HEK293 (cell line): Measurements from ENCODE around the gene SAMD4B.

ENCODE experiments used
- GLIS1 ChIP-seq: fragments of 450-650 bp; formaldehyde crosslinking; IDR thresholded peaks from 2 replicates; pipeline ENCODE4 v1.5.1; 2016; ENCODE audit warnings: missing biosample characterization, missing genetic modification characterization
- KLF16 ChIP-seq: fragments of 450-650 bp; formaldehyde crosslinking; IDR thresholded peaks from 2 replicates; pipeline ENCODE4 v1.5.1; 2017; ENCODE audit warnings: missing biosample characterization, missing genetic modification characterization
- MEIS1 ChIP-seq: sonication (generic); formaldehyde crosslinking; IDR thresholded peaks from 2 replicates; pipeline ENCODE4 v1.8.1; 2022; ENCODE audit warnings: missing genetic modification reagents, mild to moderate bottlenecking, borderline replicate concordance
- MZF1 ChIP-seq: fragments of 450-650 bp; formaldehyde crosslinking; IDR thresholded peaks from 2 replicates; pipeline ENCODE4 v1.5.1; 2017; ENCODE audit warnings: missing biosample characterization, missing genetic modification characterization, borderline replicate concordance
- OVOL3 ChIP-seq: fragments of 450-650 bp; formaldehyde crosslinking; IDR thresholded peaks from 2 replicates; pipeline ENCODE4 v1.5.1; 2016; ENCODE audit warnings: missing biosample characterization, missing genetic modification characterization
- RBAK ChIP-seq: fragments of 450-650 bp; formaldehyde crosslinking; IDR thresholded peaks from 2 replicates; pipeline ENCODE4 v1.5.1; 2016; ENCODE audit warnings: missing biosample characterization, missing genetic modification characterization
- REPIN1 ChIP-seq: fragments of 450-650 bp; formaldehyde crosslinking; IDR thresholded peaks from 2 replicates; pipeline ENCODE4 v1.5.1; 2017; ENCODE audit warnings: missing biosample characterization, missing genetic modification characterization, low read depth
- SP2 ChIP-seq: fragments of 450-650 bp; formaldehyde crosslinking; IDR thresholded peaks from 2 replicates; pipeline ENCODE4 v1.5.1; 2016; ENCODE audit warnings: missing biosample characterization, missing genetic modification characterization
- TRIM28 ChIP-seq: IDR thresholded peaks from 2 replicates; pipeline ENCODE4 v1.6.1; 2011; ENCODE audit warnings: low read length, control low read depth, borderline replicate concordance
- WT1 ChIP-seq: fragments of 450-650 bp; formaldehyde crosslinking; IDR thresholded peaks from 2 replicates; pipeline ENCODE4 v1.5.1; 2016; ENCODE audit warnings: missing biosample characterization, missing genetic modification characterization
- YY2 ChIP-seq: fragments of 450-650 bp; formaldehyde crosslinking; IDR thresholded peaks from 2 replicates; pipeline ENCODE4 v1.5.1; 2016; ENCODE audit warnings: missing biosample characterization, missing genetic modification characterization
- ZBTB1 ChIP-seq: fragments of 450-650 bp; formaldehyde crosslinking; IDR thresholded peaks from 2 replicates; pipeline ENCODE4 v1.5.1; 2016; ENCODE audit warnings: missing biosample characterization, missing genetic modification characterization
- ZFP3 ChIP-seq: fragments of 450-650 bp; formaldehyde crosslinking; IDR thresholded peaks from 2 replicates; pipeline ENCODE4 v1.5.1; 2016; ENCODE audit warnings: low read depth, missing biosample characterization, missing genetic modification characterization
- ZFP69B ChIP-seq: fragments of 450-650 bp; formaldehyde crosslinking; IDR thresholded peaks from 2 replicates; pipeline ENCODE4 v1.5.1; 2016; ENCODE audit warnings: missing biosample characterization, missing genetic modification characterization
- ZNF112 ChIP-seq: fragments of 450-650 bp; formaldehyde crosslinking; IDR thresholded peaks from 2 replicates; pipeline ENCODE4 v1.5.0; 2017; ENCODE audit warnings: missing biosample characterization, missing genetic modification characterization
- ZNF132 ChIP-seq: fragments of 450-650 bp; formaldehyde crosslinking; IDR thresholded peaks from 2 replicates; pipeline ENCODE4 v1.5.1; 2017; ENCODE audit warnings: missing biosample characterization, missing genetic modification characterization, borderline replicate concordance
- ZNF211 ChIP-seq: fragments of 450-650 bp; formaldehyde crosslinking; IDR thresholded peaks from 2 replicates; pipeline ENCODE4 v1.5.1; 2016; ENCODE audit warnings: low read depth, missing biosample characterization, missing genetic modification characterization
- ZNF23 ChIP-seq: fragments of 450-650 bp; formaldehyde crosslinking; IDR thresholded peaks from 2 replicates; pipeline ENCODE4 v1.5.1; 2016; ENCODE audit warnings: missing biosample characterization, missing genetic modification characterization, borderline replicate concordance
- ZNF292 ChIP-seq: fragments of 450-650 bp; formaldehyde crosslinking; IDR thresholded peaks from 2 replicates; pipeline ENCODE4 v1.5.1; 2016; ENCODE audit warnings: low read depth, missing biosample characterization, missing genetic modification characterization, borderline replicate concordance
- ZNF302 ChIP-seq: fragments of 450-650 bp; formaldehyde crosslinking; IDR thresholded peaks from 2 replicates; pipeline ENCODE4 v1.5.1; 2016; ENCODE audit warnings: missing biosample characterization, missing genetic modification characterization, low read depth
- ZNF366 ChIP-seq: fragments of 450-650 bp; formaldehyde crosslinking; conservative IDR thresholded peaks from 2 replicates; pipeline ENCODE4 v1.5.1; 2016; ENCODE audit warnings: missing biosample characterization, missing genetic modification characterization
- ZNF37A ChIP-seq: fragments of 450-650 bp; IDR thresholded peaks from 2 replicates; pipeline ENCODE4 v1.5.1; 2018; ENCODE audit warnings: missing biosample characterization, missing genetic modification characterization
- ZNF416 ChIP-seq: fragments of 450-650 bp; formaldehyde crosslinking; IDR thresholded peaks from 2 replicates; pipeline ENCODE4 v1.5.1; 2016; ENCODE audit warnings: missing biosample characterization, missing genetic modification characterization
- ZNF558 ChIP-seq: fragments of 450-650 bp; formaldehyde crosslinking; IDR thresholded peaks from 2 replicates; pipeline ENCODE4 v1.5.1; 2016; ENCODE audit warnings: missing biosample characterization, missing genetic modification characterization
- ZNF624 ChIP-seq: fragments of 450-650 bp; formaldehyde crosslinking; IDR thresholded peaks from 2 replicates; pipeline ENCODE4 v1.5.1; 2017; ENCODE audit warnings: missing biosample characterization, missing genetic modification characterization
- ZNF660 ChIP-seq: fragments of 450-650 bp; IDR thresholded peaks from 2 replicates; pipeline ENCODE4 v1.5.1; 2018; ENCODE audit warnings: missing biosample characterization, mild to moderate bottlenecking, missing genetic modification characterization
- ZNF664 ChIP-seq: fragments of 450-650 bp; formaldehyde crosslinking; IDR thresholded peaks from 2 replicates; pipeline ENCODE4 v1.5.1; 2016; ENCODE audit warnings: missing biosample characterization, missing genetic modification characterization
- ZNF747 ChIP-seq: fragments of 450-650 bp; formaldehyde crosslinking; IDR thresholded peaks from 2 replicates; pipeline ENCODE4 v1.5.1; 2016; ENCODE audit warnings: missing biosample characterization, missing genetic modification characterization
- ZNF843 ChIP-seq: fragments of 450-650 bp; formaldehyde crosslinking; IDR thresholded peaks from 2 replicates; pipeline ENCODE4 v1.5.1; 2016; ENCODE audit warnings: missing biosample characterization, missing genetic modification characterization
- ZSCAN16 ChIP-seq: fragments of 450-650 bp; formaldehyde crosslinking; IDR thresholded peaks from 2 replicates; pipeline ENCODE4 v1.5.1; 2016; ENCODE audit warnings: missing biosample characterization, missing genetic modification characterization
- ZSCAN23 ChIP-seq: fragments of 450-650 bp; formaldehyde crosslinking; IDR thresholded peaks from 2 replicates; pipeline ENCODE4 v1.5.1; 2016; ENCODE audit warnings: missing biosample characterization, missing genetic modification characterization
- TF ChIP-seq, protein P1 (sequence below): fragments of 450-650 bp; formaldehyde crosslinking; IDR thresholded peaks from 2 replicates; pipeline ENCODE4 v1.5.1; 2016; ENCODE audit warnings: missing biosample characterization, missing genetic modification characterization
- TF ChIP-seq, protein P2 (sequence below): fragments of 450-650 bp; formaldehyde crosslinking; IDR thresholded peaks from 2 replicates; pipeline ENCODE4 v1.5.1; 2016; ENCODE audit warnings: missing biosample characterization, missing genetic modification characterization
- TF ChIP-seq, protein P3 (sequence below): IDR thresholded peaks from 2 replicates; pipeline ENCODE4 v1.6.1; 2011; ENCODE audit warnings: mild to moderate bottlenecking, low read depth, low read length, borderline replicate concordance
- TF ChIP-seq, protein P4 (sequence below): fragments of 450-650 bp; formaldehyde crosslinking; IDR thresholded peaks from 2 replicates; pipeline ENCODE4 v1.5.1; 2016; ENCODE audit warnings: missing biosample characterization, missing genetic modification characterization
- TF ChIP-seq, protein P5 (sequence below): fragments of 450-650 bp; formaldehyde crosslinking; IDR thresholded peaks from 2 replicates; pipeline ENCODE4 v1.5.1; 2016; ENCODE audit warnings: missing biosample characterization, missing genetic modification characterization

SAMD4B gene

DNA sequence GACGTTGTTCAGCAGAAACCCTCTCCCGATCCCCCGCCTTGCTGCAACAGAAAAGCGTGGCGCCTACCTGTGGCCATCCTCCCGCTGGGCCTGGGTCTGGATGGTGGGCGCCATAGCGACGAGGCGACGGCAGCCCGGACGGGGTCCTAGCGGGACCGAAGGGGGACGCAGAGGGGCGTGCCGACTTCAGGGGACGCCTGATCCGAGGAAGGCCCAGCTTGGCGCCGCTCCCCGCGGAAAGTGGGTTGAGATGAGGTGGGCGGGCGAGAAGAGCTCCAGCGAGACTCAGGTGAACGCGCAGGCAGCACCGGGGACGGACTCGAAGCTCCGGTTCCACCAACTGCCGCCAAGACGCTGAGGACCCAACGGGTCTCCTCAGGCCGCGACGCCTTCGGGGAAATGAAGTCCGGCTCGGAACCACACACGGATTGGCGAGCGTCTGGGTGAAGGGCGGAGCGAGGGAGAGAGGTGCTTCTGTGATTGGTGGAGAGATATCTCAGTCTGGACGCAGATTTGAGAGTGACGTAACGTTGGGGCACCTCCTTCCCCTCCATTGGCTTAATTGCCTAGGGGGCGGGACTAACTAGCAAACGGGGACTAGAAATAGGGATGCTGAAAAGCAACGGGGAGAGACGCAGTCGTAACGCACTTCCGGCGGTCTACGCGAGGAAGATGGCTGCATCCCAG is 48.7 kb downstream of the SAMD4B start, which contains the start of the genes MED29 and PAF1 (continued):
- TF ChIP-seq, protein P1, sequence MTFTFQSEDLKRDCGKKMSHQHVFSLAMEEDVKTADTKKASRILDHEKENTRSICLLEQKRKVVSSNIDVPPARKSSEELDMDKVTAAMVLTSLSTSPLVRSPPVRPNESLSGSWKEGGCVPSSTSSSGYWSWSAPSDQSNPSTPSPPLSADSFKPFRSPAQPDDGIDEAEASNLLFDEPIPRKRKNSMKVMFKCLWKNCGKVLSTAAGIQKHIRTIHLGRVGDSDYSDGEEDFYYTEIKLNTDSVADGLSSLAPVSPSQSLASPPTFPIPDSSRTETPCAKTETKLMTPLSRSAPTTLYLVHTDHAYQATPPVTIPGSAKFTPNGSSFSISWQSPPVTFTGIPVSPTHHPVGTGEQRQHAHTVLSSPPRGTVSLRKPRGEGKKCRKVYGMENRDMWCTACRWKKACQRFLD (tag by site-specific recombination), result no peak
- TF ChIP-seq ZNF112 (tag by site-specific recombination) (no peak), ZNF37A (tag by site-specific recombination) (no peak), ZBTB1 (no peak), WT1 (peak; percentile 50; the same call in 1 of the 2 replicates), REPIN1 (tag by site-specific recombination) (peak; percentile 92), ZNF23 (no peak), ZNF660 (tag by site-specific recombination) (peak; percentile 97), ZNF416 (no peak), MZF1 (tag by site-specific recombination) (peak; percentile 91), YY2 (tag by site-specific recombination) (peak; percentile 100), ZNF302 (tag by site-specific recombination) (no peak), ZFP3 (tag by site-specific recombination) (no peak), RBAK (tag by site-specific recombination) (0 out of 2 replicates have a peak, but pooled peaks have one; percentile 17), OVOL3 (tag by site-specific recombination) (peak; percentile 90), ZSCAN16 (tag by site-specific recombination) (no peak; the same call in 1 of the 2 replicates), GLIS1 (tag by site-specific recombination) (peak; percentile 89), ZNF132 (tag by site-specific recombination) (no peak), ZNF843 (tag by site-specific recombination) (peak; percentile 89), ZNF292 (tag by site-specific recombination) (no peak), ZNF558 (tag by site-specific recombination) (no peak; the same call in 1 of the 2 replicates), ZFP69B (tag by site-specific recombination) (peak; percentile 92), TRIM28 (no peak), ZNF211 (tag by site-specific recombination) (no peak), MEIS1 (CRISPR knock-in tag) (no peak), ZNF664 (tag by site-specific recombination) (0 out of 2 replicates have a peak, but pooled peaks have one; percentile 27), ZNF624 (tag by site-specific recombination) (no peak), ZNF747 (tag by site-specific recombination) (no peak), SP2 (tag by site-specific recombination) (peak; percentile 100), KLF16 (tag by site-specific recombination) (peak; percentile 98), ZNF366 (peak; percentile 84), ZSCAN23 (tag by site-specific recombination) (peak; percentile 94)
- TF ChIP-seq, protein P2, sequence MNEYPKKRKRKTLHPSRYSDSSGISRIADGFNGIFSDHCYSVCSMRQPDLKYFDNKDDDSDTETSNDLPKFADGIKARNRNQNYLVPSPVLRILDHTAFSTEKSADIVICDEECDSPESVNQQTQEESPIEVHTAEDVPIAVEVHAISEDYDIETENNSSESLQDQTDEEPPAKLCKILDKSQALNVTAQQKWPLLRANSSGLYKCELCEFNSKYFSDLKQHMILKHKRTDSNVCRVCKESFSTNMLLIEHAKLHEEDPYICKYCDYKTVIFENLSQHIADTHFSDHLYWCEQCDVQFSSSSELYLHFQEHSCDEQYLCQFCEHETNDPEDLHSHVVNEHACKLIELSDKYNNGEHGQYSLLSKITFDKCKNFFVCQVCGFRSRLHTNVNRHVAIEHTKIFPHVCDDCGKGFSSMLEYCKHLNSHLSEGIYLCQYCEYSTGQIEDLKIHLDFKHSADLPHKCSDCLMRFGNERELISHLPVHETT (tag by site-specific recombination), result peak; percentile 83
- TF ChIP-seq, protein P3, sequence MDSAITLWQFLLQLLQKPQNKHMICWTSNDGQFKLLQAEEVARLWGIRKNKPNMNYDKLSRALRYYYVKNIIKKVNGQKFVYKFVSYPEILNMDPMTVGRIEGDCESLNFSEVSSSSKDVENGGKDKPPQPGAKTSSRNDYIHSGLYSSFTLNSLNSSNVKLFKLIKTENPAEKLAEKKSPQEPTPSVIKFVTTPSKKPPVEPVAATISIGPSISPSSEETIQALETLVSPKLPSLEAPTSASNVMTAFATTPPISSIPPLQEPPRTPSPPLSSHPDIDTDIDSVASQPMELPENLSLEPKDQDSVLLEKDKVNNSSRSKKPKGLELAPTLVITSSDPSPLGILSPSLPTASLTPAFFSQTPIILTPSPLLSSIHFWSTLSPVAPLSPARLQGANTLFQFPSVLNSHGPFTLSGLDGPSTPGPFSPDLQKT, result no peak
- TF ChIP-seq, protein P4, sequence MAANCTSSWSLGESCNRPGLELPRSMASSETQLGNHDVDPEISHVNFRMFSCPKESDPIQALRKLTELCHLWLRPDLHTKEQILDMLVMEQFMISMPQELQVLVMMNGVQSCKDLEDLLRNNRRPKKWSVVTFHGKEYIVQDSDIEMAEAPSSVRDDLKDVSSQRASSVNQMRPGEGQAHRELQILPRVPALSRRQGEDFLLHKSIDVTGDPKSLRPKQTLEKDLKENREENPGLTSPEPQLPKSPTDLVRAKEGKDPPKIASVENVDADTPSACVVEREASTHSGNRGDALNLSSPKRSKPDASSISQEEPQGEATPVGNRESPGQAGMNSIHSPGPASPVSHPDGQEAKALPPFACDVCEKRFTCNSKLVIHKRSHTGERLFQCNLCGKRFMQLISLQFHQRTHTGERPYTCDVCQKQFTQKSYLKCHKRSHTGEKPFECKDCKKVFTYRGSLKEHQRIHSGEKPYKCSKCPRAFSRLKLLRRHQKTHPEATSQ (tag by site-specific recombination), result peak; percentile 98
- TF ChIP-seq, protein P5, sequence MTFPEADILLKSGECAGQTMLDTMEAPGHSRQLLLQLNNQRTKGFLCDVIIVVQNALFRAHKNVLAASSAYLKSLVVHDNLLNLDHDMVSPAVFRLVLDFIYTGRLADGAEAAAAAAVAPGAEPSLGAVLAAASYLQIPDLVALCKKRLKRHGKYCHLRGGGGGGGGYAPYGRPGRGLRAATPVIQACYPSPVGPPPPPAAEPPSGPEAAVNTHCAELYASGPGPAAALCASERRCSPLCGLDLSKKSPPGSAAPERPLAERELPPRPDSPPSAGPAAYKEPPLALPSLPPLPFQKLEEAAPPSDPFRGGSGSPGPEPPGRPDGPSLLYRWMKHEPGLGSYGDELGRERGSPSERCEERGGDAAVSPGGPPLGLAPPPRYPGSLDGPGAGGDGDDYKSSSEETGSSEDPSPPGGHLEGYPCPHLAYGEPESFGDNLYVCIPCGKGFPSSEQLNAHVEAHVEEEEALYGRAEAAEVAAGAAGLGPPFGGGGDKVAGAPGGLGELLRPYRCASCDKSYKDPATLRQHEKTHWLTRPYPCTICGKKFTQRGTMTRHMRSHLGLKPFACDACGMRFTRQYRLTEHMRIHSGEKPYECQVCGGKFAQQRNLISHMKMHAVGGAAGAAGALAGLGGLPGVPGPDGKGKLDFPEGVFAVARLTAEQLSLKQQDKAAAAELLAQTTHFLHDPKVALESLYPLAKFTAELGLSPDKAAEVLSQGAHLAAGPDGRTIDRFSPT (tag by site-specific recombination), result peak; percentile 84; the same call in 1 of the 2 replicates
